ENCODE measurements around the gene SORCS3.

Gene SORCS3

DNA sequence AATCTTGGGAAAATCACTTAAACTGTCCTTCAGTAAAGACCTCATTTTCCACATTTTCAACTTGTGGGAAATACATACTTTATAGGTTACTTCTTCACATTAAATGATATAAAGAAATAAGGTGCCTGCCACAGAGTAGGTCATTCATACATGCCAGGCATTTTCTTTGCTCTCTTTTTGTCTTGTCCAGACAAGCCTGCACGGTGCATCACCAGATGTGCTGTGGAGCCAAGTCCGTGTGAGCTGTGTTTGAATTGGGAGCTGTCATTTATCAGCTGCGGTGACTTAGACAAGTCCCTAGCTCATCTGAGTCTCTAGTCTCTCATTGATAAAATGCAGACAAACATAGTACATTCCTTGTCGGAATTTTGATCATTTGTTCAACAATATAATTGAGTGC is 432.9 kb downstream of the SORCS3 start:
- H4K20me1 ChIP-seq (ENCODE audit: insufficient read depth, low read length), result no peaks in the 10 kb centered on the region
- ATAC-seq (ENCODE audit: insufficient read depth, low read depth) (no peak), DNase-seq (no peak)
- no peak for TF ChIP-seq EZH2 (IDR thresholded peaks at IDR 0.05; ENCODE audit: borderline replicate concordance, low read depth, low read length, severe bottlenecking)
- TF ChIP-seq, protein P1, sequence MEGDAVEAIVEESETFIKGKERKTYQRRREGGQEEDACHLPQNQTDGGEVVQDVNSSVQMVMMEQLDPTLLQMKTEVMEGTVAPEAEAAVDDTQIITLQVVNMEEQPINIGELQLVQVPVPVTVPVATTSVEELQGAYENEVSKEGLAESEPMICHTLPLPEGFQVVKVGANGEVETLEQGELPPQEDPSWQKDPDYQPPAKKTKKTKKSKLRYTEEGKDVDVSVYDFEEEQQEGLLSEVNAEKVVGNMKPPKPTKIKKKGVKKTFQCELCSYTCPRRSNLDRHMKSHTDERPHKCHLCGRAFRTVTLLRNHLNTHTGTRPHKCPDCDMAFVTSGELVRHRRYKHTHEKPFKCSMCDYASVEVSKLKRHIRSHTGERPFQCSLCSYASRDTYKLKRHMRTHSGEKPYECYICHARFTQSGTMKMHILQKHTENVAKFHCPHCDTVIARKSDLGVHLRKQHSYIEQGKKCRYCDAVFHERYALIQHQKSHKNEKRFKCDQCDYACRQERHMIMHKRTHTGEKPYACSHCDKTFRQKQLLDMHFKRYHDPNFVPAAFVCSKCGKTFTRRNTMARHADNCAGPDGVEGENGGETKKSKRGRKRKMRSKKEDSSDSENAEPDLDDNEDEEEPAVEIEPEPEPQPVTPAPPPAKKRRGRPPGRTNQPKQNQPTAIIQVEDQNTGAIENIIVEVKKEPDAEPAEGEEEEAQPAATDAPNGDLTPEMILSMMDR (IDR thresholded peaks at IDR 0.05; ENCODE audit: borderline replicate concordance, extremely low read depth, low read length, poor library complexity, severe bottlenecking), result no peak
- no peaks in the 10 kb centered on the region for H3K27me3 ChIP-seq (ENCODE audit: insufficient read depth, low read length, poor library complexity)
- H3K79me2 ChIP-seq (ENCODE audit: insufficient read depth, low read length), result no peaks in the 10 kb centered on the region
- no peak overlapping the region for H3K9ac ChIP-seq (ENCODE audit: low read depth, low read length)
- H3K4me1 ChIP-seq (ENCODE audit: insufficient read depth, low read length), result no peaks in the 10 kb centered on the region
- no peaks in the 10 kb centered on the region for H3K36me3 ChIP-seq (ENCODE audit: insufficient read depth, low read length)
- H3K4me2 ChIP-seq (ENCODE audit: insufficient read depth, low read length), result no peak overlapping the region
- H3K27ac ChIP-seq (ENCODE audit: low read length), result no peak overlapping the region
- no peak overlapping the region for H2AFZ ChIP-seq (ENCODE audit: low read depth, low read length)
- H3K9me3 ChIP-seq (ENCODE audit: insufficient read depth, low read length, severe bottlenecking), result no peaks in the 10 kb centered on the region
- H3K4me3 ChIP-seq (ENCODE audit: low read depth in 1 of 2, low read length in 2 of 2), result no peak overlapping the region

DNA sequence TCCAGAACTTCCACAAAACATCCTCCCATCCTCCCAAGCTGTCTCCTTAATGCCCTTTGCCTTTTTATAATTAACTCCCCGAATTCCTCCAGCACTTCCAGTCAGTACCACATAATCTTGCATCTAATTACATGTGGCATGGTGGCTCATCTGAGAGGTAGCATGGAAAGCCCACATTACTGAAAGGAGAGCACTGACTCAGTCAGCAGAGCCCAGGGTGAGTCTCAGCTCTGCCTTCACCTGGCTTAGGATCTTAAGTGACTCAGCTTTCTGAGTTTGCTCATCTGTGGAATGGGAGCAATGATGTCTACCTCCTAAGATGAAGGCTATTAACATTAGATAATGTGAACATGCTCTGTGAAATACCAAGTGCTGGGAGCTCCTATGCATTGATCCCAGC is 433.9 kb downstream of the SORCS3 start:
- no peak for TF ChIP-seq EZH2 (IDR thresholded peaks at IDR 0.05; ENCODE audit: borderline replicate concordance, low read depth, low read length, severe bottlenecking)
- TF ChIP-seq, protein P1 (IDR thresholded peaks at IDR 0.05; ENCODE audit: borderline replicate concordance, extremely low read depth, low read length, poor library complexity, severe bottlenecking), result no peak
- H3K9ac ChIP-seq (ENCODE audit: low read depth, low read length), result no peak overlapping the region
- H3K36me3 ChIP-seq (ENCODE audit: insufficient read depth, low read length), result no peaks in the 10 kb centered on the region
- no peak overlapping the region for H3K4me3 ChIP-seq (ENCODE audit: low read depth in 1 of 2, low read length in 2 of 2)
- H4K20me1 ChIP-seq (ENCODE audit: insufficient read depth, low read length), result no peaks in the 10 kb centered on the region
- no peak overlapping the region for H2AFZ ChIP-seq (ENCODE audit: low read depth, low read length)
- no peaks in the 10 kb centered on the region for H3K27me3 ChIP-seq (ENCODE audit: insufficient read depth, low read length, poor library complexity)
- no peak overlapping the region for H3K27ac ChIP-seq (ENCODE audit: low read length)
- no peak for ATAC-seq (ENCODE audit: insufficient read depth, low read depth)
- H3K4me2 ChIP-seq (ENCODE audit: insufficient read depth, low read length), result no peak overlapping the region
- no peaks in the 10 kb centered on the region for H3K9me3 ChIP-seq (ENCODE audit: insufficient read depth, low read length, severe bottlenecking)
- DNase-seq, result no peak
- no peaks in the 10 kb centered on the region for H3K4me1 ChIP-seq (ENCODE audit: insufficient read depth, low read length)
- no peaks in the 10 kb centered on the region for H3K79me2 ChIP-seq (ENCODE audit: insufficient read depth, low read length)

DNA sequence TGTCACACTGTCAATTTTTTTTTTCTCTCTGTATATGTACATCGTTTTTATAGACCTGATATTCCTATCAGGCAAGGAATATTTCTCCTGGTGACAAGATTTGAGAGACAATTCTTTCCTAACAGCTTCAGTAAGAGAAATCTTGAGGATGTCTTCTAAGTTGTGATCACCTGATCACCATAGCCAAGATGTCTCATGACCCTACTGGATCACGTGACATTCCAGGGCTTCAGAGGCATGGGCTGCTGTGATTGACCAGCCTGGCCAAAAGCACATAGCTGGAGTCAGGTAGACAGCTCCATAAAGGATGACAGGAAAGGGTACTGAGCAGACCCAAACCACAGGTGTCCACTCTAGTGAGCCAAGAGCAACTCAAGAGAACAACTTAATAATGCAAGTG is 444.9 kb downstream of the SORCS3 start:
- Histone ChIP-seq H4K20me1 (ENCODE audit: insufficient read depth, low read length) (no peaks in the 10 kb centered on the region), H3K9me3 (ENCODE audit: insufficient read depth, low read length, severe bottlenecking) (no peaks in the 10 kb centered on the region), H3K27me3 (ENCODE audit: insufficient read depth, low read length, poor library complexity) (no peaks in the 10 kb centered on the region), H3K36me3 (ENCODE audit: insufficient read depth, low read length) (no peaks in the 10 kb centered on the region), H3K4me3 (ENCODE audit: low read depth in 1 of 2, low read length in 2 of 2) (no peak overlapping the region), H3K9ac (ENCODE audit: low read depth, low read length) (no peak overlapping the region), H3K27ac (ENCODE audit: low read length) (no peak overlapping the region), H3K79me2 (ENCODE audit: insufficient read depth, low read length) (no peaks in the 10 kb centered on the region), H2AFZ (ENCODE audit: low read depth, low read length) (no peak overlapping the region), H3K4me2 (ENCODE audit: insufficient read depth, low read length) (no peak overlapping the region), H3K4me1 (ENCODE audit: insufficient read depth, low read length) (no peaks in the 10 kb centered on the region)
- no peak for DNase-seq
- no peak for ATAC-seq (ENCODE audit: insufficient read depth, low read depth)
- TF ChIP-seq, protein P1 (IDR thresholded peaks at IDR 0.05; ENCODE audit: borderline replicate concordance, extremely low read depth, low read length, poor library complexity, severe bottlenecking), result no peak
- TF ChIP-seq EZH2 (IDR thresholded peaks at IDR 0.05; ENCODE audit: borderline replicate concordance, low read depth, low read length, severe bottlenecking), result no peak

DNA sequence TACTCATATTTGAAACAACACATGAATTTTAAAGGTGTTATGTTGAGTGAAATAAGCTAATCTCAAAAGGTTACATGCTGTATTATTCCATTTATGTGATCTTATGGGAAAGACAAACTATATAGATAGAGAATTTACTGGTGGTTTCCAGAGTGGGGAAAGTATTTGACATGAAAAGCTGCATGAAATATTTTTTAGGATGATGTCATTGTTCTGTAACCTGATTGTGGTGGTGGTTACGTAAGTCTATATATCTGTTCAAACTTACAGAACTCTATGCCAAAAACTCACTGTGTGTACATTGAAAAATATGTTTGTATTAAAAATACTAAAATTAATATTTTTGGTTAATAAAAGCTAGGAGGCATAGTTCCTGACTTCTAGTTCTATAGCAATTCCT is 453.0 kb downstream of the SORCS3 start:
- Histone ChIP-seq H3K27ac (ENCODE audit: low read length) (no peak overlapping the region), H3K9me3 (ENCODE audit: insufficient read depth, low read length, severe bottlenecking) (no peaks in the 10 kb centered on the region), H3K79me2 (ENCODE audit: insufficient read depth, low read length) (no peaks in the 10 kb centered on the region), H3K4me3 (ENCODE audit: low read depth in 1 of 2, low read length in 2 of 2) (no peak overlapping the region), H3K9ac (ENCODE audit: low read depth, low read length) (no peak overlapping the region), H4K20me1 (ENCODE audit: insufficient read depth, low read length) (no peaks in the 10 kb centered on the region), H3K36me3 (ENCODE audit: insufficient read depth, low read length) (no peaks in the 10 kb centered on the region), H3K4me2 (ENCODE audit: insufficient read depth, low read length) (no peak overlapping the region), H3K27me3 (ENCODE audit: insufficient read depth, low read length, poor library complexity) (no peaks in the 10 kb centered on the region), H2AFZ (ENCODE audit: low read depth, low read length) (no peak overlapping the region), H3K4me1 (ENCODE audit: insufficient read depth, low read length) (no peaks in the 10 kb centered on the region)
- TF ChIP-seq EZH2 (IDR thresholded peaks at IDR 0.05; ENCODE audit: borderline replicate concordance, low read depth, low read length, severe bottlenecking), result no peak
- DNase-seq, result no peak
- ATAC-seq (ENCODE audit: insufficient read depth, low read depth), result no peak
